ENCODE data around the gene MTERF4.

Gene MTERF4, protein sequence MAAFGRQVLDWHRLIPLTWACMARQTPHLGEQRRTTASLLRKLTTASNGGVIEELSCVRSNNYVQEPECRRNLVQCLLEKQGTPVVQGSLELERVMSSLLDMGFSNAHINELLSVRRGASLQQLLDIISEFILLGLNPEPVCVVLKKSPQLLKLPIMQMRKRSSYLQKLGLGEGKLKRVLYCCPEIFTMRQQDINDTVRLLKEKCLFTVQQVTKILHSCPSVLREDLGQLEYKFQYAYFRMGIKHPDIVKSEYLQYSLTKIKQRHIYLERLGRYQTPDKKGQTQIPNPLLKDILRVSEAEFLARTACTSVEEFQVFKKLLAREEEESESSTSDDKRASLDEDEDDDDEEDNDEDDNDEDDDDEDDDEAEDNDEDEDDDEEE

DNA sequence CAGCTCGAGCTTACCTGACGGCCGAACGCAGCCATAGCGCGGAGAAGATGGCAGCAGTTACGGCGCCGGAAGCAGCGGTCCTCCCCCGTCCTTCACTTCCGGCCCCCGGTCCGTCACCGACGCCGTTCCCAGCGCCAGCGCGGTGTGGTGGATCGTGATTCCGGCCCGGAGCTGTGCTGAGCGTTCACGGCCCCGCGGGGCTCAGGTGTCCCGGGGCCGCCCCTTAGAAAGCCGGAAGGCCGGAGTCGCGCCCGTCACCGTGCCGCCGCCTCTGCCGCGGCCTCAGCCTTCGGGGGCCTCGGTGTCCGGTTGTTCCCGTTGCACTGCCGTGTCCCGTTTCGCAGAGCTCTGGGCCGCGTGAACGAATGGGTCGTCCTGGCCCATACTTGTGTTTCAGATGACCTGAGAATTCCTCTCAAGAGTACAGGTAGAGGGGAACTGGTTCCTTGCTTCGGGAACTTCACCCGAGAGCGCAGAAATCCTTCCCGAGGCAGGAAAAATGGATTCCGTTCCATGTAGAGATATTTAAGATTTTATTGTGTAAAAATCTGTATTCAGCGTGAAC is at the start of gene MTERF4:
MTERF4 (minus strand) TSS at position 49 of the 565 bp plus-strand sequence; CDS start at position 35, 14 bp downstream.
- DNase-seq: peak; percentile 81

DNA sequence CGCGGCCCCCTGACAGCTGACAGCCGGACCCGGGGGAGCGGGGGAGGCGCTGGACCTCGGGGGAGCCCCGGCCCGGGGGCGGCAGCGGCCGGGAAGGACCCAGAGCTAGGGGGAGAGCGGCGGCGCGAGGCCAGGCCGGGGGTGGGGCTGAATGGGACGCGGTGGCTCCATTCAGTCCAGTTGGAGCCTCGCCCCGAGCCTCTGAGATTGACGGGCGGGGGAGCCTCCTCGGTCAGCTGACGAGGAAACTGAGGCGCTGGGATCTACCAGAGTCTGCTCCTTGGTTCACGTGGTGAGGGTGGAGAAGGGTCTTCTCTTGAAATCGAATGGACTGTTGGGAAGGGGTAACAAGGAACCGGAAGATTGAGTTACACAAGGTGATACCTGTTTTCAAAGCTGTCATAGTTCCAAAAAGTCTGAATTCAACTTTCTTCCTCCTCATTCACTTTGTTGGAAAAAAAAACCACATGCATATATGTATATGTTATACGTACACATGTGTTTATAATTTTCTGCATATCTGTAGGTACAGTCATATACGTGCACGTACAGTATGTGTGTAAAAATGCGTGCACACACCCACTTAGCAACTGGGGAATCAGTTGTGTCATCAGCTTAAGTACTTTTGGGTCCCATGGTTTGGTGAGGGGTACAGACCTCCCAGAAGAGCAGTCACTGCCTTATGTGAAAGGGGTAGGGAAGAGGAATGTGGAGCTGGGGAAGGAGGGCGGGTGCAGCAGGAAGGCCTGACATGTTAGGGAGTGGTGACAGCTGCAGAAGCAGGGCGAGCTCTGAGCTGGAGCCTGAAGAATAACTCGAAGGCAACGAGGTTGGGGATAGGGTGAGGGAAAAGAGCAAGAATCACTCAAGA is 48.8 kb upstream of the MTERF4 start:
- DNase-seq: no peak

DNA sequence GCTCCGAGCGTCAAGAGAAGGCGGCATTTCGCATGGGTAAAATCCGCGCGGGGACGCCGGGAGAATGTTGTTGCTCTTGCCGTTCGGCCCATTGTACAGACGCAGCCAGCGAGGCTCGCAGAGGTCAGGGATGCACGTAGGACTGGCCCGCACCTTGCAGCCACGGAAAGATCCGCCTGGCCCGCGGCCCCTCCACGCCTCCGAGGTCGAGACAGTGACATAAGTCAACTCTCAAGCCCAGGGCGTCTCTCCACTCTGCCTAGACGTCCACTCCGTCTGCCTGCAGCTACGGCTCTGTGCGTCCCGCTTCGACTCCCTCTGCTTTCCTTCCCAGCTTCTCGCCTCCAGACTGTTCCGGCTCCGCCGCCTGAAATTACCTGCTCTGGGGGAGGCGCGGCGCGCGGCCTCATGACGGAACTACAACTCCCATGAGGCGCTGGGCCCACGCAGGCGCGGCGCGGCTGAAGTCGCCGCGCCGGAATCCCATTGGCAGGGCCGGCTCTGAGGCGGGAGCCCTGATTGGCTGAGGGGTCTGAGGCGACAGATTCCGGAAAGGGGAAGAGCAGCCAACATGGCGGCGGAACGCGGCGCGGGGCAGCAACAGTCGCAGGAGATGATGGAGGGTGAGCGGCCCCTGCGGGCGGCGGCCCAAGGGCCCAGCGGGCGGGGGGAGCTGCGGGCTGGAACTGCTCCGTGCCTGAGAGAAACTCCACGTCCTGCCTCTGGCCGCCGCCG is 48.0 kb upstream of the MTERF4 start, which contains the start of gene PPP1R7:
PPP1R7 (plus strand) TSS at position 543 of the 735 bp plus-strand sequence; CDS start at position 572, 29 bp downstream.
- peak; percentile 93 for DNase-seq

DNA sequence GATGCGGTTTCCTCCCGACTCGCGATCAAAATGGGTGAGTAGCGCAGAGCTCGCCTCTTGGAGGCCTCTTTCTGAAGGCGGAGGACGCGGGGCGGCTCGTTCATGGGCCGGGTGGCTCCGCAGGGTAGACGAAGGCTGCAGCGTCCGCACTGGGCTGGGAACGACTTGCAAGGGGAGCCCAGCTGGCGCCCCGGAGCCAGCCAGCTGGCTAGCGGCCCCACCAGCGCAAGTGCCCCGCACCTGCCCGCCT is 47.5 kb upstream of the MTERF4 start:
- DNase-seq: no peak

DNA sequence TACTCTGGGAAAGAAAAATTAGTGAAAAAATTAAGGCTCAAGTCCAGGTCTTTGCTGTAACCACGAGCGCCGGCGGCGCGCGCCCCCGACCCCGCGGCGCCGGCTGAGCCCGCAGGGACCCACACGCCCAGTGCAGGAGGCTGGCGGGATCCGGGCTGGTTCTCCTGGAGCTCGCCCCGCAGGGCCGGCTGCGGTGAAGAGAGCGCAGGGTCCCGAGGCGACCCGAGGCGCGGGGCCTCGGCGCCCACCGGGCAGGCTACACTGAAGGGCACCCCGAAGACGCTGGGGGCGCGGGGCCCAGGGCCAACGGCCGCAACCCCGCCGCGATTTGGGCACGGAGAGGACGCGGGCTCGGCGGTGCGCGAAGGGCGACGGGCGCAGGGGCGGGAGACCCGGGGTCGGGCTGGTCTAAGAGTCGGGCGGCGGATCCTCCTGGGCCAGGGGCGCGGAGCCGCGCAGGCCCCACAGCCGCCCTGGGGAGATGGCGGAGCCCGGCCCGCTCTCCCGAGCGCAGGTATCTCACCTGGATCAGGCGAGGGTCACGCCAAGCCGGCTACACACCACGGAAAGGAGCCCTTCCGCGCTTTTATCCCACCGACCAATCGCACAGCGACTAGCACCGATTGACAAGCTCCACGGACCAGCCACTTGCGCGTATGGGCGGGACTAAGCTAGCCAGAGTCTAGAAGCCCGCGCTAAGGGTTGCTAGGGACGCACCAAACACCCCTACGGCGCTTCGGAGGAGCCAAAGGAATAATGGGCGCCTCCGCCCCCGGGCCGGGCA is 47.0 kb upstream of the MTERF4 start, which contains the start of gene PASK:
PASK (minus strand) TSS at position 582 of the 784 bp plus-strand sequence. CDS start 6,440 bp downstream, outside the sequence.
- peak; percentile 90 for DNase-seq

DNA sequence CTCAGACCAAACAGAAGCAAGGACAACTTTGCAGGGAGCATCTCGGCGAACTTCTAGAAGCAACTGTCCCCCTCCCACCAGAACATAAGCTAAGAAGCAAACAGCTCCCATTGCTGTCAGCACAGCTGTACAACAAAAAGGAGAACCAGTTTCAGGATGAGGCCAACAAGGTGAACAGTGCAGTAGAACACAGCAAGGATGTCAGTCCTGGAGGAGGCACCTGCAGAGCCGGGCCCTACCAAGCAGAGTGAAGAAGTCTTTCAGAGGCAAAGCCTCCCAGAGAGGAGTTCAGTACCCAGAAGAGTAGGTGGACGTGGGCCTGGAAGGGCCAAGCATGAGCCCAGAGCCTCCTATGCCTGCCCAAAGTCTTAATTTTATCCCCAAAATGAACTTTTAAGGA is 46.2 kb upstream of the MTERF4 start:
- no peak for DNase-seq

DNA sequence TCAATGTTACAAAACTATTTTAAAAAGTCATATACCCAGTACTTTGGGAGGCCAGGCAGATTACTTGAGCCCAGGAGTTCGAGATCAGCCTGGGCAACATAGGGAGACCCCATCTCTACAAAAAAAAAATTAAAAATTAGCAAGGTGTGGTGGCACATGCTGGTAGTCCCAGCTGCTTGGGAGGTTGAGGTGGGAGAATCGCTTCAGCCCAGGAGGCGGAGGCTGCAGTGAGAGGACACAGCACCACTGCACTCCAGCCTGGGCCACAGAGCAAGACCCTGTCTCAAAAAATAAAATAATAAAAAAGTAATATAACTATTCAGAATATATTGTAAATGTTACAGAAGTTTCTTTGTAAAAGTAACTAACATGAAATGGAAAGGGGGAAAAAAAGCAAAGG is 45.2 kb upstream of the MTERF4 start:
- no peak for DNase-seq

DNA sequence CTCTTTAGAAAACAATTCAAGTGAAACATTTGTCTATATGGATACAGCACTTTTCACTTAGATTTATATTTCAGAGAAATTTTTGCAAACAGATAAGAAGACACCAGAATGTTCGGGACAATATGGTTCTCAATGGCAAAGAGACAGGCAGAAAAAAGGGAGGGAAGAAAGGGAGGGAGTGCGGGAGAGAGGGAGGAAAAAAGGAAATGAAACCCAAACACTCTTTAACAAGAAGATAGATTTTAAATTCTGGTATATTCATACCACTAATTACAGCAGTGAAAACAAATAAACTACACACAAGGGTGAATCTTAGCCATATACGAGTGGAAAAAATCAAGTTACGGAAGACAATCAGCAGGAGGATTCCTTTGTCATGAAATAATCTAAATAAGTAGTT is 44.2 kb upstream of the MTERF4 start:
- DNase-seq: no peak

DNA sequence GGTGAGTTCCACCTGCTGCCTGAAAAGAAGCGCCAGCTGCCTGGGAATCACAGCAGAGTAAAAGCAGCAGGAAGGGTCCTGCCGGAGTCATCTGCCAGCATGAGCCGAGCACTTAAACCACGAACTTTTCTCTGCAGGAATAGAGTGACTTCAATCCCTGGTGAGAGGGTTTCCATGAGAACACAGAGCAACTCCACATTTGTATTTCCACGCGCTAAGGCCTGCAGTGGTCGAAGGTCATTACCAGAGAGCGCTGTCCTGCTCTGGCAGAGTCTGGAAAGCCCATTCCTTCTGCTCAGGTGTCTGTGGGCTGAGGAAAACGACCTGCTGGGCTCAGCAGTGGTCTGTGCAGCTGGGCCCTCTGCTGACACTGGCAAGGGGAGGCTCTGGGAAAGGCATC is 40.5 kb upstream of the MTERF4 start:
- no peak for DNase-seq

DNA sequence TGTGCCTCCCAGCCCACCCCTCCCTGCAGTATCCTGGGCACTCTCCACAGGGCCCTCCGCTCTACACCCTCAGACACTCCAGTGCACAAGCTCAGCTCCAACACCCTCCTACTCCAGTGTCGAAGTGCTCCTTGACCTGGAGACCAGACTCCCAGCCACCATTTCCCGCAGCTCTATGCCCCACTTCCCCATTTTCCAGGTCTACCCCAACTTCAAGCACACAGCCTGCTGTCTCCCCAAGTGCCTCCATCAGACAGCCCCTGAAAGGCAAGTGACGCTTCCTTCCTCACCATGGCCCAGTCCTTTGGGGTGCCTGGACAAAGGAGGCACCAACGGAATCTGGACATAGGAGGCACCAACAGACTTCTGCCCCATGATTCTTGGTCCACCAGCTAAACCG is 40.0 kb upstream of the MTERF4 start:
- no peak for DNase-seq

DNA sequence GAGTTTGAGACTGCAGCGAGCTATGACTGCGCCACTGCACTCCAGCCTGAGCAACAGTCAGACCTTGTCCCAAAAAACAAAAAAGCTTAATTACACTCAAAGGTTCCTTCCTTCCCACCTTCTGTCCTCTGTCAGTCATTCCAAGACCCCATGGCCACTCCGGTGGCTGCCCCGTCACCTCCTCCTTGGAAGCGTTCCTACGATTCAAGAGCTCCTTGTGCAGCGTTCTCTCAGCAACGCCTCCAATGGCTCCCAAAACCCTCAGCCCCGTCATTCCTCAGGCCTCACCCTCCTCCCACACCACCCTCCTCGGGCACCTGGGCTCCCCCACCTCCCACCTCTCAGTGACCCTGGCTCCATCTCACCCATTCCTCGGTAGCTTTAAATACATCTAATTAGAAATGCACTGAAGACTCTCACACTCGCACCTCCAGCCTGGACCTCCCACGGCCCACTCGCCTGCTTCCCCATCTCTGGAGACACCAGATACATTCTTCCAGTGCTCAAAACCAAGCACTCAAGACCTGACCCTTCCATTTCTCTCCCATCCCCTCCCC is 39.2 kb upstream of the MTERF4 start:
- DNase-seq: no peak

DNA sequence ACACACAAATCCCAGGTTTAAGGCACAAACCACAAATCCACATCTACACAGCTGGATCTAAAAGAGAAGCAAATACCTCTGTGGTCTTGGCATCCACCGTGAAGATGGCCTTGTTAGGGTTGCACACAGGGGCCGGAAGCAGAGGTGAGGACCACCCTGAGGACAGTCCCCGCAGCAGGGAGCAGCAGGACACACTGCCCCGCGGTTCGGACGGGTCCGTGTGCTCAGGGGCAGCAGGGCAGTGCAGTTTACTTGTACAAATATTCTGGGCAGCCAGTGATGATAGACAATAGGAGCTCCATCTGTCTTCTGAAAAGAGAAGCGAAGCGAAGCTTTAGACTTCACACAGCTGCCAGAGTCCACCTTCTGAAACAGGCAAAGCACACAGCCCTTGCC is 38.4 kb upstream of the MTERF4 start:
- no peak for DNase-seq

DNA sequence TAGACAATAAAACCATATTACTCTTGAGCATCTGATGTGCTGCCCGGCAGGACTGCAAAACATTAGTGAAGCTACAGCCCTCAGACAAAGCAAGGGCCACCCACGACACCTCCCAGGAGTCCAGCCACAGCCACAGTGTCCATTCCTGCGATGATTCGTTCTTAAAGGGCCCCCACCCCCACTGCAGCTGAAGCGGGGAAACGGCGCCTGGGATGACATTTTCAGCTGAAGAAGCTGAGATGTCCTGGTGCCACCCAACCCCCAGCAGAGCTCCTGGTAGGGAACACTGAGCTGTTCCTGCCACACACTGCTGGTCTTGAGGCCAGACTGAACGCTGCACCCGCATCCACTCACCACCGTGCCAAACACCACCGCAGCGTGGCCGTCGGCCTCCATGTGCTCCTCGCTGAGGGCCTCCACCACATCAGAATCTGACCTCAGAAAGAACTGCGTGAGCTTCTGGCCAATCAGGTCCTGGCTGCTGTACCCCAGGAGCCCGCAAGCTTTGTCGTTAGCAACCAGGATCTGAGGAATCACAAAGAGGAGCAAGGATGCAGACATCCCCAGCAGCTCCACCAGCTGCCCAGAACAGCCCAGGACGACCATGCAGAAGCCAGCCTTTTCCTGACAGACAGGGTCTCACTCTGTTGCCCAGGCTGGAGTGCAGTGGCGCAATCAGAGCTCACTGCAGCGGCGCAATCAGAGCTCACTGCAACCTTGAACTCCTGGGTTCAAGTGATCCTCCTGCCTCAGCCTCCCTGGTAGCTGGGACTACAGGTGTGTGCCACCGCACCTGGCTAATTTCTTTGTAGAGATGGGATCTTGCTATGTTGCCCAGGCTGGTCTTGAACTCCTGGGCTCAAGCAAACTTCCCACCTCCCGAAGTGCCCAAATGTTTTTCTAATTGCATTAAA is 37.7 kb upstream of the MTERF4 start:
- DNase-seq: no peak

DNA sequence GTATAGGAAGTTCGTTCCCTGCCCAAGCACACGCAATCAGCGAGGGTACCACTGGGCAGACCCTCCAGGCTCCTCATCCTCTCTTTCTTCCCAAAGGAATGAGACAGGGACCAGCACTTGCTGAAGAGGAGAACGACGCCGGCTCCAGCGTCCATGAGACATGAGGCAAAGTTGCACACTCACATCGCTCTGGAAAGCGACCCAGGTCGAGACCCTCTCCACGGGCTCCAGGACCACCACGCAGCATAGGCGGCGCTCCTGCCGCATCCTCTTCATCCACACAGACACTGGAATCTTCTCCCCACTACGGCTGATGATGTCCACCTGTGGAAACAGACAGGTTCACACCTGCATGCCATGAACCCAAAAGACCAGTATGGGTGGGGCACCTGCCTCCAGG is 36.4 kb upstream of the MTERF4 start:
- no peak for DNase-seq

DNA sequence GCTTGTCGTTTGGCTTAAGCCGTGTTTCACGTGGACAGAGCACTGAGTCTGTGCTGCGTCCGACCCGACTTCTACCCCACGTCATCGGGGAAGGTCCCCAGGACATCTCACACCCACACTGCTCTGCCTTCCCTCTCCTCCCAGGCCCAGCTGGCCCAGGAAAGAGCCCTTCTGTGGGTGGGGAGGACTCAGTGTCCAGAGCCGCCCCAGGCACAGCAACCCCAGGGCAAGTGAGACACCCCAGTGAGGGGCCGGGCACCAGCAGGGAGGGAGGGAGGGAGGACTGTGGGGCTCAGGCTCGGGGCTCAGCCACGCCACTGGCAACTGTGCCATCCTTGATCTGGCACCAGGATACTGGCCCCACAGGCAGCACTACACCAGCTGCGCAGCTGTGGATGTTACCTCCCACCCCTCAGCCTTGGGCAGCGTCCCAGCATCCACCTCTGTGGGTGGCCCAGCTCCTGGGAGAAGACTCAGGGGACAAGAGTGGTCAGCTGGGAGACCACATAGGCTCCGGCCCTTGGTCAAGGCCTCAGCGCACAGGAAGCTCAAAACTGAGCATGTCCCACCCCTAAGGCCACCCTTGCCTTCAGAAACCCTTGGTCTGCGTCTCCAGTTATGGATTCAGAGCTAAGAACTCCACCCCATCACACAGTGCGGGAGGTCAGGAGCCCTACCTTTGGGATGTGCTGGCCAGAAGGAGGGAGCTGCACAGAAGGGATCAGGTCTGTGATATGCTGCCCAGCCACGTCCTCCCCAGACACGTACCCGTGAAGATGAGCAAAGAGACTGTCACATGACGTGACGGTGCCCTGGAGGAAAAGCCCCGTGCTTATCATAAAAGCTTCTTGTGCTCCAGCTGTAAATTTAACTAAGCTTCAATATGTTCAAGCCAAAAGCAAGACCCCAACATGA is 35.4 kb upstream of the MTERF4 start:
- no peak for DNase-seq

DNA sequence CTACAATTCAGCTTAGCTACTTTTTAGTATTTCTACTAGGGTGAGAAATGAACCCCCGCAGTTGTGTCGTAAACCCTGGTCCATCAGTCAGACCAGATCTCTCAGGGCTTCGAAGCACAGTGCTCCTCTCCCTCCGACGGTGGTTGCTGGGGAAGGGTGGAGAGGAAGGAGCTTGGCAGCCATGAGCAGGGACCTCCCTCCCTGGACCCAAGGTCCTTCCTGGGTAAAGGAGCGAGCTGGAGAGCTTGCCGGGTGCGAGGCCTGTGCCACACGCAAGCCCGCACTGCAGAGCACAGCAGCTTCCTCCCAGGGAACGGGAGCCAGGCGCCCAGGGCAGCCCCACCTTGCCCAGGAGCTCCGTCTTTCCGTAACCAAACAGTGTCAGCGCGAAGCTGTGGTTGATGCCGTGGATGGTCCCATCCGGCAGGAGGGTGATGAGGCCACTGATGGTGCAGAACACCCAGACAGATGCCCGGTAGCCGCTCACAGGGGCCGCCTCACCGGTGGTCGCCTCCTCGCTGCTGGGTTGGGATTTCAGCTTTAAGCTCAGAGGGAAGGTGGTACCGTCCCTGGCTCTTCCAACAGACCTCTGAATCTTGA is 34.7 kb upstream of the MTERF4 start:
- DNase-seq: no peak

DNA sequence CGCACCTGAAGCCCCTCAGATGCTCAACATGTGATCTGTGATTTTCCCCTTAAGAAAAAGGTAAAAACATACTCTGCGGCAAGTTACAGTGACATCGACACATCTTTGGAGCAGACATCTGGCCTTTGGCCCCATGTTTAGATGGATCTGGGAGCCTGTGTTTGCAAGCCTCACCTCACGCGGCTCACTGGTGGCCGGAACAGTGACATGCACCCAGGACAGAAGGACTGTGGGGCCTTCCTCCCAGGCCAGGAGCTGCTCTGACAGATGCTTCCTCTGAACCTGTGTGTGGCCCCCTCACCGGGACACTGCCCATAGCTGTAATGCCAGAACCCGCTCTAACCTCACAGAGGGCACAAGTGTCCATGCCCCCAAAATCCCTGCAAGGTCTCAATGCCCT is 34.1 kb upstream of the MTERF4 start:
- no peak for DNase-seq

DNA sequence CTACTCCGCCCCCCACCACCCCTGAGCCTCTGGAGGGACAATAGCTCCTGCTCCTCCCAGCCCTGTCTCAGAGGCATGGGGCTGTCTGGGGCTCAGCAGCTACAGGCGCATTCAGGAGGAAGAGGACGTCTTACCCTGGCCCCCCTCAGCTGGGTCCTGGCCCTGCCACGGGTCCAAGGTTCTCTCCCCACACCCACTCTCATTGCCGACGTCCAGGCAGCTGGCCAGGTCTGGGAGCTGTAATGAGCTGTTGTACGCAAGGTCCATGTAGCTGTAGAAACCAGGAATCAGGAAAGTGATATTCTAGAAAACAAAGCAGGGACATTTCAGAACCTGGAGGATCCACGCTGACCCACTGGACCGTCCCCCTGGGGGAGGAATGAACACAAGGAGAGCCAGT is 33.6 kb upstream of the MTERF4 start:
- no peak for DNase-seq

DNA sequence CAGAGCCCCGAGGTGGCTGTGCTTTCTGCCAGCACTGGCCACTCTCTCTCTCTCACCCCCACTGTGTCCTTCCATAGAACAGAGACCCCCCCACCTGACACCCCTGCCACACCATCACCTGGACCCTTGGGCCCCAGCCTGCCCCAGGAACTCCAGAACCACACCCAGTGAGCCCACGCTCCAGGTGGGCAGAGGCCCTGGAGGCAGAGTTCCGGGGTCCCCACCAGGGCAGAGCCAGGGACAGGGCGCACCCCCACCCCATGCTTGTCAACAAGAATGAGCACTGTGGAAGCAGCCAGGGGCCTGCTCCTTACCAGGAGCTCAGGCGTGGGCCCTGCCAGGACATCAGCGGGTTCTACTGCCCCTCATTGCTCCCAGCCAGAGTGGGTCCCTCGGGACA is 32.6 kb upstream of the MTERF4 start:
- DNase-seq: no peak
